ENCODE measurements around the gene CHCHD6. TPM values are rescaled to one million over a fixed set of nuclear protein-coding genes. Genes with fewer than 3 reads are reported as not detected.

Gene CHCHD6
- total RNA-seq, 1 donor, result 9.1 TPM

- peak; percentile 60 for DNase-seq (ENCODE audit: low read depth)
- TF ChIP-seq, protein P1, sequence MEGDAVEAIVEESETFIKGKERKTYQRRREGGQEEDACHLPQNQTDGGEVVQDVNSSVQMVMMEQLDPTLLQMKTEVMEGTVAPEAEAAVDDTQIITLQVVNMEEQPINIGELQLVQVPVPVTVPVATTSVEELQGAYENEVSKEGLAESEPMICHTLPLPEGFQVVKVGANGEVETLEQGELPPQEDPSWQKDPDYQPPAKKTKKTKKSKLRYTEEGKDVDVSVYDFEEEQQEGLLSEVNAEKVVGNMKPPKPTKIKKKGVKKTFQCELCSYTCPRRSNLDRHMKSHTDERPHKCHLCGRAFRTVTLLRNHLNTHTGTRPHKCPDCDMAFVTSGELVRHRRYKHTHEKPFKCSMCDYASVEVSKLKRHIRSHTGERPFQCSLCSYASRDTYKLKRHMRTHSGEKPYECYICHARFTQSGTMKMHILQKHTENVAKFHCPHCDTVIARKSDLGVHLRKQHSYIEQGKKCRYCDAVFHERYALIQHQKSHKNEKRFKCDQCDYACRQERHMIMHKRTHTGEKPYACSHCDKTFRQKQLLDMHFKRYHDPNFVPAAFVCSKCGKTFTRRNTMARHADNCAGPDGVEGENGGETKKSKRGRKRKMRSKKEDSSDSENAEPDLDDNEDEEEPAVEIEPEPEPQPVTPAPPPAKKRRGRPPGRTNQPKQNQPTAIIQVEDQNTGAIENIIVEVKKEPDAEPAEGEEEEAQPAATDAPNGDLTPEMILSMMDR (IDR thresholded peaks at IDR 0.05; ENCODE audit: insufficient read depth, low read depth, low read length), result no peak
- H3K4me3 ChIP-seq (ENCODE audit: low read depth, low read length), result no peak overlapping the region
These were observed 256.0 kb downstream of the CHCHD6 start for GRCh38 chr3:126959921-126960603.

DNA sequence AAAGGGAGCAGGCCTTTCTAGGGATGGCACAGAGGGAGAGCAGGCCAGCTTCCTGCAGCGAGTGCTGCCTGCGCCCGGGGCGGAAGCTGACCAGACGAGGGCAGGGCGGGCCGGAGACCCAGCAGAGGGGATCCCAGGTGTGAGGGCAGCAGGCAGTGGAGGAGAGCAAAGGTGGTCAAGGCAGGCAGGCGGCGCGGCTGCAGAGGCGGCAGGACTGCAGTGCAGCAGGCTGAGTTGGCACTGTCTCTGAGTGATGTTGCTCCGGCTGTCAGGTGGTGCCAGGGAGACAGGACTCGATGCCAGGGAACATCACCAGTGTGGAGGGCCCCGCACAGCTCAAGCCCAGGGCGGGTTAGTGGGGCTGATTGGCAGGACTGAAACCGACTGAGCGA, 256.6 kb downstream of the CHCHD6 start:
- TF ChIP-seq, protein P1 (IDR thresholded peaks at IDR 0.05; ENCODE audit: insufficient read depth, low read depth, low read length), result no peak
- no peak for DNase-seq (ENCODE audit: low read depth)
- H3K4me3 ChIP-seq (ENCODE audit: low read depth, low read length), result no peak overlapping the region

DNA sequence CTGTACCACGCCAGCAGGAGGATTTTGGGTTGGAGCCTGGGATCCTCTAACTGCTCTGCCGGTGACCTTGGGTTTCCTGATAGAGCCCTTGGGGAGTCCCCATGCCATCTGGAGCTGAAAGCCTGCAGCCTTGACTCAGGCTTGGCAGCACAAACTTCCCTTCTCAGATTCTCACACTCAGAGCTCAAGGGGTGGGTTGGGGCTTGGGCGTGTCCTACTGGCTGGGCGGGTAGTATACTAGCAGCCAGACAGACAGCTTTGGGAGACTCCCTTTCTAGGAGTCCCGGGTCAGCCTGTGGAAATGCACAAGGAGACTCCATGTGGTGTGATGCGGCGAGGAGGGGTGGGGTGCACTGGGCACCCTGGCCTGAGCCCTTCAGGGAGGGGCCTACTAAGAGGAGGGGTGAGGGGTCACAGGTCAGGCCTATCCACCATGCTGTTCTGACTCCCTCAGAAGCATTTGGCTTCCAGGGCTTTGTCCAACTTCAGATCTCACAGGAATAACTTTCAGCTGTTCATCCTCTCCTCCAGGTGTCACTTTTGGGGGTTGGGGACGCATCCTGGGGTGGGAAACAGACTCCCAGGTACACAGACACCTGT, 257.3 kb downstream of the CHCHD6 start:
- peak; percentile 74 for DNase-seq (ENCODE audit: low read depth)
- no peak overlapping the region for H3K4me3 ChIP-seq (ENCODE audit: low read depth, low read length)
- TF ChIP-seq, protein P1 (IDR thresholded peaks at IDR 0.05; ENCODE audit: insufficient read depth, low read depth, low read length), result no peak

DNA sequence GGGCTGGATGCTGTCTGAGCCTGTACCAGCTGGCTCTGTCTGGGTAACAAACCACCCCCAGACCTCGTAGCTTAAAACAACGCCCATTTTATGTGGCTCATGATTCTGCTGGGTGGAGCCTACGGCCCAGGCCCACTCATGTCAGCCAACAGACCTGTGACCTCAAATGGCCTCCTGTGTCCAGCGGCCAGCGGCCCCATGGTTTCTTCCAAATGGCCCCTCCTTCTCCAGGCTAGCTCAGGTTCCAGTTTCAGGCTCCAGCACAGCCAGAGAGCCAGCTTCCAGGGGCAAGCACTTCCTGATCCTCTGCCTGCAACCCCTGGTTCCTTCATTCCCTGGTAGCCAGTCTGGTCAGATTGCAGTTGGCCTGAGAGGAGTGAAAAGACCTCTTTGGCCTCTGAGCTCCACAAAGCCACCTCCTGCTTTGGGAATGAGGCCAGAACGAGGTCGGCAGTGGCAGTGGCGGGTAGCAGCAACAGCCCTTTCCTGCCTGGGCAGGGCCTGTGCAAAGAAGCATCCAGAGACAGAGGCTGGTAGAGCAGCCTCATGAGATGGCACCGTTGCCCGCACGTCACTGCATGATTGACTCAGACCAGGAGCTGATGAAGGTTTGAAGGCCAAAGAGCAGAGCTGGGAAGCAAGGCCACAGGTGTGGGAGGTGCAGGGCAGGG, 257.9 kb downstream of the CHCHD6 start:
- DNase-seq (ENCODE audit: low read depth), result no peak
- TF ChIP-seq, protein P1 (IDR thresholded peaks at IDR 0.05; ENCODE audit: insufficient read depth, low read depth, low read length), result no peak
- no peak overlapping the region for H3K4me3 ChIP-seq (ENCODE audit: low read depth, low read length)

DNA sequence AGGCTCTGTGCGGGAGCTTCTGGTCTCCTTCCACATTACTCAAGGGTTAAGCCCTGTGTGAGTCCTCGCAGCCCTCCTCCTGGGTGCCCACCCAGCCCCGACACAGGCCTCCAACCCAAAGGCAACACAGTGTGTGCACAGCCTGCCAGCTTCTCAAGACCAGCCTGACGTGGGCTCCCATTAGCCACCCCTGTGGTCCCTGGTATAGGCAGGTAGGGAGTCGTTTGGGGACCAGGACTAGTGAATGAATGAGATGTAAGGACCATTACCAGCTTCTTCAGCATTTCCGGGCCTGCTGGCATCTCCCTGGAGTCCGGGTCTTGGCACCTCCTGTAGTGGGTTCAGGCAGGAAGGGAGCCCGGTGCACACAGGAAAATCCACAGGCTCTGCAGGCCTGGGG, 258.7 kb downstream of the CHCHD6 start:
- TF ChIP-seq, protein P1 (IDR thresholded peaks at IDR 0.05; ENCODE audit: insufficient read depth, low read depth, low read length), result no peak
- no peak overlapping the region for H3K4me3 ChIP-seq (ENCODE audit: low read depth, low read length)
- no peak for DNase-seq (ENCODE audit: low read depth)

GRCh38 chr3:126963261-126964190, 259.5 kb downstream of the CHCHD6 start:
- no peak overlapping the region for H3K4me3 ChIP-seq (ENCODE audit: low read depth, low read length)
- no peak for DNase-seq (ENCODE audit: low read depth)
- TF ChIP-seq, protein P1 (IDR thresholded peaks at IDR 0.05; ENCODE audit: insufficient read depth, low read depth, low read length), result no peak

All from fibroblast of villous mesenchyme (primary cell).